Measurements from ENCODE around the gene ASB1. TPM values are rescaled to one million over a fixed set of nuclear protein-coding genes. Genes with fewer than 3 reads are reported as not detected.

The ASB1 gene
- total RNA-seq, 2 experiments from 2014 or later = 31.7 to 33.4 TPM

DNA sequence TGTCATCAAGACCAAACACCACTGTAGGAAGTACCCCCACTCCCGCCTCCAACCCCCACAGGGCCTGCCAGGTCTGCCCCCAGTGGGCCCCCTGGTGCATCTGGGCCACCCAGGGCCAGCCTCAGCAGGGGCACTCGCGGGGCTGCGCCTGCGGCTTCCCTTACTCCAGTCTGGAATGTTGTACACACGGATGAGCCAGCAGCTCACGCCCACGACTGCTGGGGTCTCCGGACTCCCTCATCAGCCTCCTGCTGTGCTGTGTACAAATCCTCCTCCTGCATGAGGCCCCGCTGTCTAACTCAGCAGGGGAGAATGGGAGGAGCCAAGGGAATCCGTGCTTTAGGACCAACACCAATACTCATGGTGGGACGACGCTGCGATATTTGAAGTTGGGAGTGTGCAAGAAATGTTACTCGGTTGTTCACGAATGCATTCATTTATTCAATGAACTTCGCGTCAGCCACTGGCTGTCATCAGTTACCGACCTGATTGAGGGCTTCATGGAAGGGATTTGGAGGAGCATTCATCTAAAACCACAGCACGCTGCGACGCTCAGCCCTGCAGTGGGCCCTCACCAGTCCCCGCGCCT, 654 bp upstream of the ASB1 start:
- peaks cover 30% of the 10 kb centered on the region for H3K4me1 Mint-ChIP-seq
- H3K9me3 Mint-ChIP-seq (ENCODE audit: low read depth) = peaks cover 8% of the 10 kb centered on the region
- DNase-seq (peak; percentile 16), ATAC-seq (peak; percentile 34)
- H3K4me3 Mint-ChIP-seq = peak overlapping the region; percentile 91
- POLR2A ChIA-PET = no interaction called here
- CTCF ChIA-PET = no interaction called here
- peaks cover 26% of the 10 kb centered on the region for H3K36me3 Mint-ChIP-seq (ENCODE audit: low read depth)
- no peaks in the 10 kb centered on the region for H3K27me3 Mint-ChIP-seq
- peak overlapping the region; percentile 86 for H3K27ac Mint-ChIP-seq
- intact Hi-C loops (cut with DNase I, micrococcal nuclease) = loop anchor here (1.0 to 5.0 kb wide), 11 partner anchors 13 to 1601 kb away; partner anchors contain the start of genes PER2 (in 2 of the 2), TRAF3IP1 (in 2 of the 2), ILKAP (in 1 of the 2) and NDUFA10 (in 1 of the 2)

DNA sequence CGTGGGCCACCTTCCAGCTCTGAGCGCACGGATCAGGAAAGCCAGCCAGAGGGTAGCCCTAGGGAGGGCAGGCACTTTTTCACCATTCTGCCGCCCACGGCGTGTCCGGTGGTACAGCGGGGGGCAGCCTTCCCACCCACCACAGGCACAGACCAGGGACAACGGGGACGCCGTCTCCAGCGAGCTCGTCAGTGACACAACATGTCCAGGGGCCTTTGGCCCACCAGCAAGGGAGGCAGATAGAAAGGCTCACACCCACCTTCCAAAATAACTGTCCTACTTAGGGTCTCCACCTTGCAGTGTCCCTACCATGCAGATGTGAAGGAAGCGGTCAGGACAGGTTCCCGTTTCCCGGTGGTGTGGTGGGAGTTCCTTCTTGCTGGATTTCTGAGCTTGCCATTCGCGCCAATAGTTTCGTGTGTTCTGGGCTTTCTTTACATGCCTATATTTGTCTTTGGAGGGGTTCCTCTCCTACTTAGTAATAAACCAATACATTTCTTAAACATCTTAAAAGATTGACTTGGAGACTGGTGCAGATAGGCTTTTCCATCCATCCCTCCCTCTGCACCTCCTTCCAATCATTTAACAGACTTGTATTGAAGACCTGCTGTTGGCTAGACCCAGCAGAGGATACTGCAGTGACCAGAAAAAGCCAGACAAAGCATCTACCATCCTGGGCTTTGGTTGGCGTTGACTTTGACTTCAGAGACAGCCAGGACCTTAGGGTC, 872 bp downstream of the ASB1 start:
- ATAC-seq (peak; percentile 8), DNase-seq (peak; percentile 49)
- ChIA-PET POLR2A (interaction anchor here (0.8 kb wide), 1 partner anchor 12 kb away, joined by 3 read pairs; no protein-coding TSS in a partner anchor), CTCF (interaction anchor here (0.7 to 1.4 kb wide), 2 partner anchors 12 to 86 kb away, joined by 3 to 5 read pairs; no protein-coding TSS in a partner anchor)
- H3K36me3 Mint-ChIP-seq (ENCODE audit: low read depth) = peaks cover 26% of the 10 kb centered on the region
- H3K4me1 Mint-ChIP-seq = peaks cover 39% of the 10 kb centered on the region
- H3K27me3 Mint-ChIP-seq = no peaks in the 10 kb centered on the region
- H3K4me3 Mint-ChIP-seq = peak overlapping the region; percentile 91
- intact Hi-C loops (cut with DNase I, micrococcal nuclease) = loop anchor here (1.0 to 5.0 kb wide), 8 partner anchors 12 to 1600 kb away; partner anchors contain the start of genes ILKAP (in 1 of the 2), NDUFA10 (in 1 of the 2), PER2 (in 1 of the 2) and TRAF3IP1 (in 1 of the 2)
- peak overlapping the region; percentile 96 for H3K27ac Mint-ChIP-seq
- H3K9me3 Mint-ChIP-seq (ENCODE audit: low read depth) = peaks cover 8% of the 10 kb centered on the region

DNA sequence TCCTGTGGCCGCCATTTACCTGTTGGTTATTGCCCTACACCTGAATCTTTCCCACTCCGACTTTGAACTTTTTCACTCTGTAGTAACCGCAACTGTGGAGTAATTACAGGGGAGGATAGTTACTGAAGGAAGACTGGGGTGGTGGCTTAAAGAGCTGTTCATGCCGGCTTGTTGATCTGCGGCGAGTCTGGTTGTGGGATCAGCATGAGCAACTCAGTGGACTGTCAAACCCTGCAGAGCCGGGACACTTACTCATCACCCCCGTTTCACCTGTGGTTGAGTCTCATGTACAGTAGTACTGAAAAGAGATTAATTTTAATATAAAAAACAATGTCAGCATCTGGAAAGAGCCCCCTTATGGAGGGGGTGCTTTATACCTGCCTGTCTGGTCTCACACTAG, 2.1 kb downstream of the ASB1 start:
- peaks cover 39% of the 10 kb centered on the region for H3K4me1 Mint-ChIP-seq
- CTCF ChIA-PET = interaction anchor here (0.9 kb wide), 1 partner anchor 9 kb away, joined by 3 read pairs; no protein-coding TSS in a partner anchor
- DNase-seq = no peak
- peaks cover 34% of the 10 kb centered on the region for H3K36me3 Mint-ChIP-seq (ENCODE audit: low read depth)
- intact Hi-C loops (cut with DNase I, micrococcal nuclease) = loop anchor here (5.0 kb wide), 5 partner anchors 57 to 1598 kb away; partner anchors contain the start of genes NDUFA10 (in 1 of the 2), PER2 (in 1 of the 2) and TRAF3IP1 (in 1 of the 2)
- peak overlapping the region; percentile 15 for H3K27ac Mint-ChIP-seq
- H3K9me3 Mint-ChIP-seq (ENCODE audit: low read depth) = peaks cover 8% of the 10 kb centered on the region
- ATAC-seq = no peak
- POLR2A ChIA-PET = no interaction called here
- no peaks in the 10 kb centered on the region for H3K27me3 Mint-ChIP-seq
- peak overlapping the region; percentile 53 for H3K4me3 Mint-ChIP-seq

DNA sequence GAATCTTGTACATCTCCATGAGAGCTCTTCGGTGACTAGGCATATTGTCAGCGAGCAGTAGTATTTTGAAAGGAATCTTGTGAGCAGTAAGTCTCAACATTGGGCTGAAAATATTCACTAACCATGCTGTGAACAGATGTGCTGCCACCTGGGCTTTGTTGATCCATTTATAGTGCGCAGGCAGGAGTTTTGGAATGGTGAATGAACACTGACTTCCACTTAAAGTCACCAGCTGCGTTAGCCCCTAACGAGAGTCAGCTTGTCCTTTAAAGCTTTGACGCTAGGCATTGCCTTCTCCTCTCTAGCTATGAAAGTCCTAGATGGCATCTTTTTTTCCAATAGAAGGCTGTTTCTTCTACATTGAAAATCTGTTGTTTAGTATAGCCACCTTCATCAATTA, 4.1 kb downstream of the ASB1 start:
- intact Hi-C loops (cut with DNase I, micrococcal nuclease) = no loop called here
- Mint-ChIP-seq H3K36me3 (ENCODE audit: low read depth) (peaks cover 44% of the 10 kb centered on the region), H3K4me3 (no peak overlapping the region), H3K4me1 (peaks cover 41% of the 10 kb centered on the region), H3K9me3 (ENCODE audit: low read depth) (peaks cover 8% of the 10 kb centered on the region), H3K27me3 (no peaks in the 10 kb centered on the region), H3K27ac (no peak overlapping the region)
- CTCF ChIA-PET = interaction anchor here (0.6 kb wide), 1 partner anchor 73 kb away, joined by 3 read pairs; no protein-coding TSS in a partner anchor
- DNase-seq (no peak), ATAC-seq (no peak)
- POLR2A ChIA-PET = no interaction called here

DNA sequence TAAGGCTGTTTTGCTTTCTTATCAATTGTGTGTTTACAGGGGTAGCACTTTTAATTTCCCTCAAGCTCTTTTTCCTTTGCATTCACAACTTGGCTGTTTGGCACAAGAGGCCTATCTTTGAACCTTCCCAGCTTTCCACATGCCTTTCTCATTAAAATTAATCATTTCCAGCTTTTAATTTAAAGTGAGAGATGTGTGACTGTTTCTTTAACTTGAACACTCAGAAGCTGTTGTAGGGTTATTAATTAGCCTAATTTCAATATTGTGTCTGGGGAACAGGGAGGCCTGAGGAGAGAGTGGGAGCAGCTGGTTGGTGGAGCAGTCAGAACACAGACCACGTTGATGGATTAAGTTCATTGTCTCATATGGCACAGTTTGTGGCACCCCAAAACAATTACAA, 4.7 kb downstream of the ASB1 start:
- Mint-ChIP-seq H3K27me3 (no peaks in the 10 kb centered on the region), H3K36me3 (ENCODE audit: low read depth) (peaks cover 49% of the 10 kb centered on the region), H3K4me3 (no peak overlapping the region), H3K9me3 (ENCODE audit: low read depth) (peaks cover 8% of the 10 kb centered on the region), H3K27ac (no peak overlapping the region), H3K4me1 (peaks cover 39% of the 10 kb centered on the region)
- intact Hi-C loops (cut with DNase I, micrococcal nuclease) = no loop called here
- ChIA-PET CTCF (interaction anchor here (0.6 to 1.0 kb wide), 2 partner anchors 54 to 74 kb away, joined by 3 read pairs; no protein-coding TSS in a partner anchor), POLR2A (no interaction called here)
- no peak for DNase-seq
- ATAC-seq = no peak

DNA sequence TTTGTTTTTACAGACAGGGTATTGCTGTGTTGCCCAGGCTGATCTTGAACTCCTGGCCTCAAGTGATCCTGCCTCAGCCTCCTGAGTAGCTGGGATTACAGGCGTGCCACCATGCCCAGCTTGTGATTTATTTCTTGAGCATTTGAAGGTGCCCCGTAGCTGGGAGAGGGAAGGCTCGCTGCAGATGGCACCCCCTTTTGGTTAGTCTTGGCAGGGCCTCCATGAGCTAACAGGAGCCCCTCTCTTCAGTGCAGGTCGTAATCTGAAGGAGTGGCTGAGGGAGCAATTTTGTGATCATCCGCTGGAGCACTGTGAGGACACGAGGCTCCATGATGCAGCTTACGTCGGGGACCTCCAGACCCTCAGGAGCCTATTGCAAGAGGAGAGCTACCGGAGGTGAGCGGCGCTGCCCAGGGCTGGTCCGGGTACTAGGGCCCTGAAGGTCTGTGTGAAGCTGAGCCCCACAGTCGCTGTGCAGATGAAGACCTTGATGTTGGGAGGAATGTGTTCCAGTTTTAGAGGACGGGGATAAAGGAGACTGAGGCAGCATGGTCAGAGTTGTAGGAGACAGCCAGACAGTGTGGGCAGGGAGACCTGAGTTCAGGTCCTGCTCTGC, 6.7 kb downstream of the ASB1 start:
- peaks cover 38% of the 10 kb centered on the region for H3K4me1 Mint-ChIP-seq
- H3K9me3 Mint-ChIP-seq (ENCODE audit: low read depth) = peaks cover 8% of the 10 kb centered on the region
- no peak overlapping the region for H3K27ac Mint-ChIP-seq
- no peak for DNase-seq
- intact Hi-C loops (cut with DNase I, micrococcal nuclease) = no loop called here
- CTCF ChIA-PET = no interaction called here
- POLR2A ChIA-PET = no interaction called here
- H3K36me3 Mint-ChIP-seq (ENCODE audit: low read depth) = peaks cover 58% of the 10 kb centered on the region
- ATAC-seq = no peak
- no peaks in the 10 kb centered on the region for H3K27me3 Mint-ChIP-seq
- no peak overlapping the region for H3K4me3 Mint-ChIP-seq

DNA sequence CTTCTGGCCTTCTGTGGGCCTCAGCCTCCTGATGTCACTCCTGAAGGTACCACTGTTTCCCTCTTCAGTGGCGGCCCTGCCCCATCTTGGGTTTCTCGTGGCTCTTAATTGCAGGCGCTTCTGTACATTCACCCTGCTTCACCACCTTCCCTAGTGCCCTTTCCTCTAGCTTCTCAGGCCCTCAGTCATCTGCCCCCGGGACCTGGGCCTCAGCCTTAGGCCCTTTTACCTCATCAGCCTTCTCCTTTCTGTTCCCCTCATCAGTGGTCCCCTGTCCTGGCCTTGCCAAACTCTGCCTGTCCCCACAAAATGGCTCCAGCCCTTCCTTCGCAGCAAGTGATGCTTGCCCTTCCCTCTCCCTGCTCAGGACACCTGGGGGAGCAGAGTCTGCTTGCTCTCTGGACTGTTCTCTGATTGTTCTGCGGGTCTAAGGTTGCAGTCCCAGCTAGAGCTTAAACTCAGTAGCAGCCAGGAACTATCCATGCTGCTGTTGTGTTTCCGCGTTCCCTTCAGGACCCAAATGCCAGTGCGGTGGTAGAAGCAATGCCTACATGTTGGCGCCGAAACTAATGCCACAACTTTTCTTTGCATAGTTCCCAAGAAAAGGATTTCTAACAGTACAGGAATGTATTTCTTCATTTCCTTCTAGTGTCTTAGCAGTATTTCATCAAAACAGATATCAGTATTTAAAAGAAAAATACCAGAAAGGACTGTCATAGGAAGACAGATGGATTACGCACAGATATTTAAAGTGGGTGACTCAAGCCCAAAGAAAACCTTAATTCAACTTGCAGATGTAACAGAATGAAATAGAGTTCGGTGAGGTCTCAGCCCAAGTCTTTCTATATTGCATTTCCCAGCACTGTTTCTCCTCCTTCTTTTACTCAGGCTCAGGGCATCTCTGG, 7.5 kb downstream of the ASB1 start:
- POLR2A ChIA-PET = no interaction called here
- H3K9me3 Mint-ChIP-seq (ENCODE audit: low read depth) = peaks cover 8% of the 10 kb centered on the region
- H3K4me3 Mint-ChIP-seq = no peak overlapping the region
- H3K4me1 Mint-ChIP-seq = peaks cover 39% of the 10 kb centered on the region
- ATAC-seq = no peak
- intact Hi-C loops (cut with DNase I, micrococcal nuclease) = no loop called here
- no peaks in the 10 kb centered on the region for H3K27me3 Mint-ChIP-seq
- peak overlapping the region; percentile 52 for H3K27ac Mint-ChIP-seq
- no peak for DNase-seq
- CTCF ChIA-PET = no interaction called here
- H3K36me3 Mint-ChIP-seq (ENCODE audit: low read depth) = peaks cover 60% of the 10 kb centered on the region

DNA sequence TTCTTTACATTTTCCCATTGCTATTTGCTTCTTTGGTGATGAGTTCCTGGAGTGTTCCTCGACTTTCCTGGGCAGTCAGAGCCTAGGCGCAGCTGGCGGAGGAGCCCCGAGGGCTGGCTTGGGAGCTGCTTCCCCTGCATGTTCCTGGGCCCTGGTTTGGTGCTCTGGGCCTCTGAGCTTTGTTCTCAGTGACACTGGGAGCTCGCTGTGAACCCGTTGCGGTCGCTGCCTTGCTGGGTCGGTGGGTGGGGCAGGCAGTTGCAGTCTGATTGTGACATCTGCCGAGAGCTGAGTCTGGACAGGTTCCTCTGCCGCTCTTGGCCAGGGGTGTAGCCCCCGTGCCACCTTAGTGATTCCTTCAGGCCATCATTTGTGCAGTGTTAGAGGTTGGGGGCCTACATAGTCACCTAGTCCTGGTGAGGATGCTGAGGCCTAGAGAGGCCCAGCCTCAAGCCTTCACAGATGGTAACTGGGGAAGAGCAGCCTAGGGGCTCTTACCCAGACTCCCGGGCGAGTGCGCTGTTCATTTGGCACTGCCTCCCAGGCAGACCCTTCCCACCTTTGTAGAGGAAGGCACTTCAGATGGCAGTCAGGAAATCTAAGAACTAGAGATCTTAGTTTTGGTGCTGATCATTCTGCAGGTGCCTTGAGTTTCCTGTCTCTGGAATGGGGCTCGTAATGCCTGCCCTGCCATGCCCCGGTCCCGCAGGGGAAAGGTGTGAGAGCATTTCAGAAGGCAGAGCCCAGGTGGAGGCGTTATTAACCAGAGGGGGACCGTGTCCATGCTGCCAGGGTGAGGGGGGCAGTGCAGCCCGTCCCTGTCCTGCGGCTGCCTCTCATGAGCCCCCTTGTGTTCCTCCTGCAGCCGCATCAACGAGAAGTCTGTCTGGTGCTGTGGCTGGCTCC, 8.4 kb downstream of the ASB1 start:
- Mint-ChIP-seq H3K36me3 (ENCODE audit: low read depth) (peaks cover 58% of the 10 kb centered on the region), H3K27ac (no peak overlapping the region), H3K4me3 (no peak overlapping the region), H3K4me1 (peaks cover 43% of the 10 kb centered on the region), H3K9me3 (ENCODE audit: low read depth) (peaks cover 6% of the 10 kb centered on the region), H3K27me3 (no peaks in the 10 kb centered on the region)
- ChIA-PET CTCF (no interaction called here), POLR2A (no interaction called here)
- ATAC-seq (no peak), DNase-seq (no peak)
- intact Hi-C loops (cut with DNase I, micrococcal nuclease) = loop anchor here in 1 of 2 experiments (5.0 kb wide), 1 partner anchor 438 kb away; no protein-coding TSS in a partner anchor

DNA sequence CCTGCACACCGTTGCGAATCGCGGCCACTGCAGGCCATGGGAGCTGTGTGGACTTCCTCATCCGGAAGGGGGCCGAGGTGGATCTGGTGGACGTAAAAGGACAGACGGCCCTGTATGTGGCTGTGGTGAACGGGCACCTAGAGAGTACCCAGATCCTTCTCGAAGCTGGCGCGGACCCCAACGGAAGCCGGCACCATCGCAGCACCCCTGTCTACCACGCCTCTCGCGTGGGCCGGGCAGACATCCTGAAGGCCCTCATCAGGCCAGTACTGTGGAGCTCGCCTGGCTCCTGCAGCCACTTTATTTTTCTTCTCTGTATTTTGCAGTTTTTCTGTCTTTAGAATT, 9.0 kb downstream of the ASB1 start:
- Mint-ChIP-seq H3K4me3 (no peak overlapping the region), H3K36me3 (ENCODE audit: low read depth) (peaks cover 58% of the 10 kb centered on the region), H3K27me3 (no peaks in the 10 kb centered on the region), H3K27ac (no peak overlapping the region), H3K9me3 (ENCODE audit: low read depth) (peaks cover under 1% of the 10 kb centered on the region), H3K4me1 (peaks cover 43% of the 10 kb centered on the region)
- DNase-seq = no peak
- CTCF ChIA-PET = no interaction called here
- POLR2A ChIA-PET = no interaction called here
- ATAC-seq = no peak
- intact Hi-C loops (cut with DNase I, micrococcal nuclease) = loop anchor here in 1 of 2 experiments (5.0 kb wide), 1 partner anchor 438 kb away; no protein-coding TSS in a partner anchor

Measured in activated CD4-positive, alpha-beta T cell treated with anti-CD3 and anti-CD28 coated beads for 36 hours (primary cell).